Neural cell (in vitro differentiated cells): ENCODE results near the gene XG. TPM values are rescaled to one million over a fixed set of nuclear protein-coding genes. Genes with fewer than 3 reads are reported as not detected.

Source experiments
- H2AFZ ChIP-seq: fragments of 200-600, 300-800 bp; sonication (generic), shearing (Covaris generic); 2 replicates; pipeline ENCODE4 v1.6.0; 2014; ENCODE audit warnings: low read depth, mild to moderate bottlenecking, antibody characterized with exemption, low read length, moderate library complexity
- H3F3A ChIP-seq: fragments of 200-600 bp; shearing (Covaris generic); 2 replicates; pipeline ENCODE4 v1.6.1; 2016; ENCODE audit warnings: mild to moderate bottlenecking, moderate library complexity, mixed read lengths, antibody characterized with exemption, low read length; ENCODE audit not compliant: insufficient read depth, poor library complexity, severe bottlenecking
- H3K27ac ChIP-seq: fragments of 200-600, 300-800 bp; sonication (generic), shearing (Covaris generic); 2 replicates; pipeline ENCODE4 v1.5.1; 2014; ENCODE audit warnings: mild to moderate bottlenecking, low read length, moderate library complexity
- H3K27me3 ChIP-seq: fragments of 300-800, 200-600 bp; sonication (generic), shearing (Covaris generic); 2 replicates; pipeline ENCODE4 v1.6.0; 2014; ENCODE audit warnings: mild to moderate bottlenecking, low read depth, low read length, moderate library complexity; ENCODE audit not compliant: insufficient read depth
- H3K36me3 ChIP-seq: fragments of 300-800, 200-600 bp; sonication (generic), shearing (Covaris generic); 2 replicates; pipeline ENCODE4 v1.5.1; 2014; ENCODE audit warnings: mild to moderate bottlenecking, antibody characterized with exemption, low read length, moderate library complexity; ENCODE audit not compliant: insufficient read depth
- H3K4me2 ChIP-seq: fragments of 300-800, 200-600 bp; sonication (generic), shearing (Covaris generic); 2 replicates; pipeline ENCODE4 v1.6.0; 2014; ENCODE audit warnings: mild to moderate bottlenecking, low read length
- H3K4me3 ChIP-seq: fragments of 300-800, 200-600 bp; sonication (generic), shearing (Covaris generic); 2 replicates; pipeline ENCODE4 v1.5.1; 2014; ENCODE audit warnings: mild to moderate bottlenecking, low read length, moderate library complexity
- H3K79me2 ChIP-seq: fragments of 200-600 bp; shearing (Covaris generic); replicated peaks from 2 replicates; pipeline ENCODE4 v1.6.0; 2014; ENCODE audit warnings: mild to moderate bottlenecking, low read length, moderate library complexity; ENCODE audit not compliant: insufficient read depth
- H3K9ac ChIP-seq: fragments of 300-800, 200-600 bp; sonication (generic), shearing (Covaris generic); 2 replicates; pipeline ENCODE4 v1.6.1; 2016; ENCODE audit warnings: mild to moderate bottlenecking, low read length, mixed read lengths
- H3K9me2 ChIP-seq: fragments of 200-600 bp; shearing (Covaris generic); 2 replicates; pipeline ENCODE4 v1.6.1; 2016; ENCODE audit warnings: mild to moderate bottlenecking, low read length, mixed read lengths; ENCODE audit not compliant: insufficient read depth
- H3K9me3 ChIP-seq: fragments of 200-600, 300-800 bp; sonication (generic), shearing (Covaris generic); 2 replicates; pipeline ENCODE4 v1.6.1; 2016; ENCODE audit warnings: mild to moderate bottlenecking, mixed run types, low read length, moderate library complexity, mixed read lengths
- H4K20me1 ChIP-seq: fragments of 200-600 bp; shearing (Covaris generic); 2 replicates; pipeline ENCODE4 v1.6.1; 2016; ENCODE audit warnings: mild to moderate bottlenecking, mixed run types; ENCODE audit not compliant: insufficient read depth
- EP300 ChIP-seq: fragments of 450-650 bp; conservative IDR thresholded peaks from 2 replicates; pipeline ENCODE4 v1.6.1; 2014; ENCODE audit warnings: antibody characterized with exemption, mild to moderate bottlenecking, moderate library complexity; ENCODE audit not compliant: poor library complexity, severe bottlenecking
- EZH2 ChIP-seq: fragments of 200-600, 300-800 bp; shearing (Covaris generic), sonication (generic); IDR thresholded peaks from 2 replicates; pipeline ENCODE4 v1.6.1; 2014; ENCODE audit warnings: antibody characterized with exemption, low read length, borderline replicate concordance, mild to moderate bottlenecking; ENCODE audit not compliant: insufficient read depth, poor library complexity, severe bottlenecking
- MXI1 ChIP-seq: fragments of 450-650 bp; conservative IDR thresholded peaks from 2 replicates; pipeline ENCODE4 v1.6.1; 2014; ENCODE audit warnings: antibody characterized with exemption, mild to moderate bottlenecking; ENCODE audit not compliant: poor library complexity, severe bottlenecking
- POLR2AphosphoS5 ChIP-seq: IDR thresholded peaks from 2 replicates; pipeline ENCODE4 v1.6.1; 2012
- RAD21 ChIP-seq: fragments of 450-650 bp; conservative IDR thresholded peaks from 2 replicates; pipeline ENCODE4 v1.6.1; 2014; ENCODE audit warnings: antibody characterized with exemption, mild to moderate bottlenecking, moderate library complexity
- REST ChIP-seq: IDR thresholded peaks from 2 replicates; pipeline ENCODE4 v1.6.1; 2012; ENCODE audit warnings: borderline replicate concordance
- SMC3 ChIP-seq: fragments of 450-650 bp; conservative IDR thresholded peaks from 2 replicates; pipeline ENCODE4 v1.6.1; 2014; ENCODE audit warnings: antibody characterized with exemption, mild to moderate bottlenecking, moderate library complexity; ENCODE audit not compliant: poor library complexity
- TAF1 ChIP-seq: IDR thresholded peaks from 2 replicates; pipeline ENCODE4 v1.6.1; 2012; ENCODE audit warnings: low read depth
- polyA plus RNA-seq: library from polyadenylated mRNA; depleted of rRNA; stranded (reverse); fragments of >200 nt; gene quantifications from 2 replicates; pipeline ENCODE4 v1.2.3, GENCODE V29; 2014
- TF ChIP-seq, protein P1 (sequence below): fragments of 450-650 bp; IDR thresholded peaks from 2 replicates; pipeline ENCODE4 v1.5.1; 2014; ENCODE audit warnings: antibody characterized with exemption, mild to moderate bottlenecking, moderate library complexity; ENCODE audit not compliant: poor library complexity, severe bottlenecking

The XG gene
- polyA plus RNA-seq, 1 donor from 2014 or later = 0.37 TPM

GRCh38 chrX:2732076-2732475, 19.8 kb upstream of the XG start:
- TF ChIP-seq RAD21 (no peak), REST (no peak), EP300 (no peak), POLR2AphosphoS5 (no peak), MXI1 (no peak), SMC3 (no peak), EZH2 (no peak), TAF1 (no peak)
- TF ChIP-seq, protein P1, sequence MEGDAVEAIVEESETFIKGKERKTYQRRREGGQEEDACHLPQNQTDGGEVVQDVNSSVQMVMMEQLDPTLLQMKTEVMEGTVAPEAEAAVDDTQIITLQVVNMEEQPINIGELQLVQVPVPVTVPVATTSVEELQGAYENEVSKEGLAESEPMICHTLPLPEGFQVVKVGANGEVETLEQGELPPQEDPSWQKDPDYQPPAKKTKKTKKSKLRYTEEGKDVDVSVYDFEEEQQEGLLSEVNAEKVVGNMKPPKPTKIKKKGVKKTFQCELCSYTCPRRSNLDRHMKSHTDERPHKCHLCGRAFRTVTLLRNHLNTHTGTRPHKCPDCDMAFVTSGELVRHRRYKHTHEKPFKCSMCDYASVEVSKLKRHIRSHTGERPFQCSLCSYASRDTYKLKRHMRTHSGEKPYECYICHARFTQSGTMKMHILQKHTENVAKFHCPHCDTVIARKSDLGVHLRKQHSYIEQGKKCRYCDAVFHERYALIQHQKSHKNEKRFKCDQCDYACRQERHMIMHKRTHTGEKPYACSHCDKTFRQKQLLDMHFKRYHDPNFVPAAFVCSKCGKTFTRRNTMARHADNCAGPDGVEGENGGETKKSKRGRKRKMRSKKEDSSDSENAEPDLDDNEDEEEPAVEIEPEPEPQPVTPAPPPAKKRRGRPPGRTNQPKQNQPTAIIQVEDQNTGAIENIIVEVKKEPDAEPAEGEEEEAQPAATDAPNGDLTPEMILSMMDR = no peak
- no peaks in the 10 kb centered on the region for H3K36me3 ChIP-seq
- H3F3A ChIP-seq = no peaks in the 10 kb centered on the region

DNA sequence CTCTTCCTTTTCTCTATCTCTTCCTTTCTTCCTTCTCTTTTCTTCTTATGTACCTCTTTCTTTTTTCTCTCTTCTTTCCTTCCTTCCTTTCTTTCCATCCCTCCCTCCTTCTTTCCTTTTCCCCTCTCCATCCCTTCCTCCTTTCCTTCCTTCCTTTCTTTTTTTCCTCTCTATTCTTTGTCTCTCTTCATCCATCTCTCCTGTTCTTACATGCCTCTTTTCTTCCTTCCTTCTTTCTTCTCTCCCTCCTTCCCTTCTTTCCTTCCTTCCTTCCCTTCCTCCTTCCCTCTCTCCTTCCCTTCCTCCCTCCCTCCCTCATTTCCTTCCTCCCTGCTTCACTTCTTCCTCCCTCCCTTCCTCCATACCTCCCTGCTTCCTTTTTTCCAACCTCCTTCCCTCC, 19.2 kb upstream of the XG start:
- H2AFZ ChIP-seq = no peak overlapping the region
- H3K9ac ChIP-seq = no peak overlapping the region
- no peak overlapping the region for H3K27ac ChIP-seq
- no peaks in the 10 kb centered on the region for H3K9me3 ChIP-seq
- H3K9me2 ChIP-seq = no peaks in the 10 kb centered on the region
- H4K20me1 ChIP-seq = no peaks in the 10 kb centered on the region
- H3K4me2 ChIP-seq = no peak overlapping the region
- no peaks in the 10 kb centered on the region for H3K36me3 ChIP-seq
- TF ChIP-seq POLR2AphosphoS5 (no peak), RAD21 (no peak), SMC3 (no peak), EP300 (no peak), EZH2 (no peak), TAF1 (no peak), MXI1 (no peak), REST (no peak)
- TF ChIP-seq, protein P1 = no peak
- H3K79me2 ChIP-seq = no peaks in the 10 kb centered on the region
- H3K27me3 ChIP-seq = no peaks in the 10 kb centered on the region
- no peak overlapping the region for H3K4me3 ChIP-seq
- no peaks in the 10 kb centered on the region for H3F3A ChIP-seq

More at GRCh38 chrX:2732076-2732475, 19.8 kb upstream of the XG start:
- no peak overlapping the region for H2AFZ ChIP-seq
- no peak overlapping the region for H3K4me3 ChIP-seq
- H3K9me3 ChIP-seq = no peaks in the 10 kb centered on the region
- H3K9me2 ChIP-seq = no peaks in the 10 kb centered on the region
- no peaks in the 10 kb centered on the region for H3K79me2 ChIP-seq
- H3K27me3 ChIP-seq = no peaks in the 10 kb centered on the region
- H3K9ac ChIP-seq = no peak overlapping the region
- H4K20me1 ChIP-seq = no peaks in the 10 kb centered on the region
- H3K4me2 ChIP-seq = no peak overlapping the region
- H3K27ac ChIP-seq = no peak overlapping the region
